Osteoblast (primary cell): ENCODE data around the gene NTM. TPM values are rescaled to one million over a fixed set of nuclear protein-coding genes. Genes with fewer than 3 reads are reported as not detected.

Experiments
- DNase-seq: peaks from one replicate; pipeline ENCODE4 v3.0.0; 2011; ENCODE audit warnings: low spot score, mixed read lengths; ENCODE audit not compliant: insufficient read length; ENCODE audit errors: missing footprints
- H2AFZ ChIP-seq: 2 replicates; pipeline ENCODE4 v1.6.0; 2011; ENCODE audit warnings: mild to moderate bottlenecking, low read length
- H3K27ac ChIP-seq: 2 replicates; pipeline ENCODE4 v1.5.1; 2011; ENCODE audit warnings: mild to moderate bottlenecking, low read depth, low read length, moderate library complexity
- H3K27me3 ChIP-seq: 2 replicates; pipeline ENCODE4 v1.6.0; 2012; ENCODE audit warnings: mild to moderate bottlenecking, control low read depth, inconsistent platforms, low read length, moderate library complexity; ENCODE audit not compliant: insufficient read depth
- H3K36me3 ChIP-seq: 2 replicates; pipeline ENCODE4 v1.5.1; 2011; ENCODE audit warnings: mild to moderate bottlenecking, low read length, control low read depth, moderate library complexity; ENCODE audit not compliant: insufficient read depth
- H3K4me1 ChIP-seq: 2 replicates; pipeline ENCODE4 v1.5.1; 2011; ENCODE audit warnings: mild to moderate bottlenecking, low read length, control low read depth, moderate library complexity; ENCODE audit not compliant: insufficient read depth
- H3K4me2 ChIP-seq: 2 replicates; pipeline ENCODE4 v1.6.0; 2011; ENCODE audit warnings: mild to moderate bottlenecking, low read length; ENCODE audit not compliant: insufficient read depth
- H3K4me3 ChIP-seq: fragments of 200-600 bp; sonication (generic); 3 replicates; pipeline ENCODE4 v1.5.1; 2012; ENCODE audit warnings: mild to moderate bottlenecking, low read length, inconsistent platforms; ENCODE audit not compliant: insufficient read depth
- H3K79me2 ChIP-seq: 2 replicates; pipeline ENCODE4 v1.6.0; 2012; ENCODE audit warnings: mild to moderate bottlenecking, low read length, control low read depth, inconsistent platforms; ENCODE audit not compliant: insufficient read depth
- H3K9me3 ChIP-seq: 2 replicates; pipeline ENCODE4 v1.5.1; 2011; ENCODE audit warnings: low read depth, low read length, control low read depth
- H4K20me1 ChIP-seq: 2 replicates; pipeline ENCODE4 v1.6.0; 2012; ENCODE audit warnings: mild to moderate bottlenecking, low read length, control low read depth; ENCODE audit not compliant: insufficient read depth
- total RNA-seq: library from RNA; depleted of rRNA; stranded (reverse); fragments of >200 nt; gene quantifications from 2 replicates; pipeline ENCODE4 v1.2.3, GENCODE V29; 2012
- TF ChIP-seq, protein P1 (sequence below): IDR thresholded peaks from 2 replicates; pipeline ENCODE4 v1.5.1; 2011; ENCODE audit warnings: mild to moderate bottlenecking, low read depth, low read length, moderate library complexity; ENCODE audit errors: extremely low read depth

NTM gene
- total RNA-seq, 1 donor, result 48.1 TPM

DNA sequence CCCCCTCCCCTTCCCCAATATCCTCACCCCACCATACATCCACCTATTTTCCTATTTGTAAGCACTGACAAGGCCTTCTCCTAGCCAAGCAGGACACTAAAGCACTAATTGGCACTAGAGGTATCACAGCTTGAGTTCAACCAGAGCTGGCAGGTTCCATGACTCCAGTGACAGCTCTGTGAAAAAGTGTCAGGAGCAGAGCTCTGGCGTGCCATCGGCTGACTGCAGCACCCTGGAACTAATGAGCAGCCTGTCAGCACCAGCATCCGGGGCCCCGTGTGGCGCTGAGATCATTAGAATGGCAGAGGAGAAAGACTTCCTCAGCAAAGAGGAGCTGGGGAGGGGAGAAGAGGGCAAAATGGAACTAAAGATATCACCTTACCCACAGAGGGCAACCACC lies 847.4 kb downstream of the NTM start:
- no peak overlapping the region for H3K4me3 ChIP-seq
- no peaks in the 10 kb centered on the region for H3K79me2 ChIP-seq
- peaks cover 10% of the 10 kb centered on the region for H3K4me1 ChIP-seq
- no peaks in the 10 kb centered on the region for H3K27me3 ChIP-seq
- no peak for DNase-seq
- no peak overlapping the region for H3K27ac ChIP-seq
- H3K4me2 ChIP-seq, result no peak overlapping the region
- TF ChIP-seq, protein P1, sequence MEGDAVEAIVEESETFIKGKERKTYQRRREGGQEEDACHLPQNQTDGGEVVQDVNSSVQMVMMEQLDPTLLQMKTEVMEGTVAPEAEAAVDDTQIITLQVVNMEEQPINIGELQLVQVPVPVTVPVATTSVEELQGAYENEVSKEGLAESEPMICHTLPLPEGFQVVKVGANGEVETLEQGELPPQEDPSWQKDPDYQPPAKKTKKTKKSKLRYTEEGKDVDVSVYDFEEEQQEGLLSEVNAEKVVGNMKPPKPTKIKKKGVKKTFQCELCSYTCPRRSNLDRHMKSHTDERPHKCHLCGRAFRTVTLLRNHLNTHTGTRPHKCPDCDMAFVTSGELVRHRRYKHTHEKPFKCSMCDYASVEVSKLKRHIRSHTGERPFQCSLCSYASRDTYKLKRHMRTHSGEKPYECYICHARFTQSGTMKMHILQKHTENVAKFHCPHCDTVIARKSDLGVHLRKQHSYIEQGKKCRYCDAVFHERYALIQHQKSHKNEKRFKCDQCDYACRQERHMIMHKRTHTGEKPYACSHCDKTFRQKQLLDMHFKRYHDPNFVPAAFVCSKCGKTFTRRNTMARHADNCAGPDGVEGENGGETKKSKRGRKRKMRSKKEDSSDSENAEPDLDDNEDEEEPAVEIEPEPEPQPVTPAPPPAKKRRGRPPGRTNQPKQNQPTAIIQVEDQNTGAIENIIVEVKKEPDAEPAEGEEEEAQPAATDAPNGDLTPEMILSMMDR, result no peak
- no peaks in the 10 kb centered on the region for H3K36me3 ChIP-seq
- H2AFZ ChIP-seq, result no peak overlapping the region
- no peaks in the 10 kb centered on the region for H3K9me3 ChIP-seq
- peaks cover 38% of the 10 kb centered on the region for H4K20me1 ChIP-seq

DNA sequence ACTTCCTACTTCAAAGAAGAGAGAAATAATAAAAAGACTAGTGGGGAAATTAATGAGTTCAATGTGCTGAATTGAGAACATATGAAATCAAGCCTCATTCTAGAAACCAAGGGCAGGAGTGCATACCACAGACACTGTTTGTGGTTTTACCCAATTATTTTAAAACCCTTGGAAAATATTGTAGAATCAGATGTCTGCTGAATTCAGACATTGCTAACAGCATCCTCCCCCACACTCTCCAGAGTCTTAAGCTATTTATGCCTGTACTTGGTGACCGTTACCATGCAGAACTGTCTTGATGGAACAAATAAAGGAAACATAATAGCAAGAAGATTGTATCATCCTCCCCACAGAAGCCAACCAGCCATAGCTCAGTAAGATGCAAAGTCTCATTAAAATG lies 850.1 kb downstream of the NTM start:
- Histone ChIP-seq H3K27ac (no peak overlapping the region), H3K27me3 (no peaks in the 10 kb centered on the region), H3K36me3 (no peaks in the 10 kb centered on the region), H3K79me2 (peaks cover 4% of the 10 kb centered on the region), H2AFZ (no peak overlapping the region), H3K4me2 (no peak overlapping the region), H4K20me1 (peaks cover 59% of the 10 kb centered on the region), H3K4me3 (no peak overlapping the region), H3K9me3 (no peaks in the 10 kb centered on the region), H3K4me1 (peaks cover 10% of the 10 kb centered on the region)
- TF ChIP-seq, protein P1, result no peak
- peak; percentile 84 for DNase-seq

DNA sequence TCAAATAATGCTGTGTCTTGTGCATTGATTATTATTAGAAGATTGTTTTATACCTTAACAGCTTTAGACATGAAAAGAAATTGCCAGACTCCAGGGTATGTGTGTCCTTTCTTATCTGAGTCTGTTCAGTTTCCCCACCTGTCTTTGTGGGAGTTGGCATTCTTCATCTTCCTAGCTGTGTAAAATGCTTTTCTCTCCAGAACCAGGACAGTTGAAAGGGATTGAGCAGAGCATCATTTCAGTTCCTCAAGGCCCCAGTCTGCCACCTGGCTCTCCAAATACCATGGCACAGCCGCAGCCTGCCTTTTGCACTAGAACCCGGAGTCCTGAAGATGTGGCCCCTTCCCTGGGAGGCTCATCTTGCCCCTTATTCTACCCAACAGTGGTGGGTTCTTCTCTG lies 851.9 kb downstream of the NTM start:
- H3K4me2 ChIP-seq, result no peak overlapping the region
- TF ChIP-seq, protein P1, result no peak
- no peaks in the 10 kb centered on the region for H3K9me3 ChIP-seq
- H3K4me3 ChIP-seq, result no peak overlapping the region
- H3K27ac ChIP-seq, result no peak overlapping the region
- H3K27me3 ChIP-seq, result no peaks in the 10 kb centered on the region
- peaks cover 7% of the 10 kb centered on the region for H3K79me2 ChIP-seq
- DNase-seq, result no peak
- H3K36me3 ChIP-seq, result no peaks in the 10 kb centered on the region
- no peak overlapping the region for H2AFZ ChIP-seq
- H4K20me1 ChIP-seq, result peaks cover 58% of the 10 kb centered on the region
- peaks cover 10% of the 10 kb centered on the region for H3K4me1 ChIP-seq

DNA sequence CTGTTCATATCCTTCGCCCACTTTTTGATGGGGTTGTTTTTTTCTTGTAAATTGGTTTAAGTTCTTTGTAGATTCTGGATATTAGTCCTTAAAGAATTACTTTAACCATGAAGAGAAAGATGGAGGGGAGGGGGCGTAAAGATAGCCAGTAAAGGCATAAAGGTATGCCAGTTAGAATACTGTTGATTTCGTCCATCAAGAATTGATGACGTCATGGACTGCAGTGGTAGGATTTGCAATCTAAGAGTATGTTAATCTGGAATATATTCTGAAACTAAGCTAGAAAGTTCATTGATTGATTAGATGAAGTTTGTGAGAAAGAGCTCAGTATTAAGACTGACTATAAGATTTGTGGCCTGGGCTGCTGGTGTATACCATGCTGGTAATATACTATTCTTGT lies 856.1 kb downstream of the NTM start:
- Histone ChIP-seq H3K4me3 (no peak overlapping the region), H3K79me2 (peaks cover 20% of the 10 kb centered on the region), H2AFZ (no peak overlapping the region), H4K20me1 (peaks cover 52% of the 10 kb centered on the region), H3K9me3 (no peaks in the 10 kb centered on the region), H3K36me3 (no peaks in the 10 kb centered on the region), H3K4me2 (no peak overlapping the region), H3K27ac (no peak overlapping the region), H3K4me1 (no peaks in the 10 kb centered on the region), H3K27me3 (no peaks in the 10 kb centered on the region)
- TF ChIP-seq, protein P1, result no peak
- no peak for DNase-seq
